ENCODE data around the gene PRAMEF11. TPM values are rescaled to one million over a fixed set of nuclear protein-coding genes. Genes with fewer than 3 reads are reported as not detected.

PRAMEF11 gene
- polyA plus RNA-seq, 1 donor: not detected

DNA sequence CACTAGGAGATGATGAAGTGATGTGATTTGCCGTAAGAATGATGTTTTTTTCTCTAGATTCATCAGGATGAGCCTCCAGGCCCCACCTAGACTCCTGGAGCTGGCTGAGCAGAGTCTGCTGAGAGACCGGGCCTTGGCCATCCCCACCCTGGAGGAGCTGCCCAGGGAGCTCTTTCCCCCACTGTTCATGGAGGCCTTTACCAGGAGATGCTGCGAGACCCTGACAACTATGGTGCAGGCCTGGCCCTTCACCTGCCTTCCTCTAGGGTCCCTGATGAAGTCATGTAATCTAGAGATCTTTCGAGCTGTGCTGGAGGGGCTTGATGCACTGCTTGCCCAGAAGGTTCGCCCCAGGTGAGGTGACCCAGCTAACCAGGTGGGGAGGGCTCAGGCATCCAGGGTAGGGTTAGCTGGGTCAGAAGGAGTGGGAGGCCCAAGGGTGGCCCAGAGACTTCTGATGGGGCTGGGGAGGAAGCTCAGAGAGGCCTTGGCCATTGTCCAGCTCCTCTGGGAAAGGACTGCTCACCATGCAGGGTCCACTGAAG is 56.3 kb downstream of the PRAMEF11 start:
- Histone ChIP-seq H3K36me3 (ENCODE audit: control insufficient read depth, insufficient read depth, low read length) (no peaks in the 10 kb centered on the region), H3K4me3 (ENCODE audit: low read length) (no peak overlapping the region), H3K4me1 (ENCODE audit: control insufficient read depth, insufficient read depth, low read length) (no peaks in the 10 kb centered on the region), H3K9me3 (ENCODE audit: control insufficient read depth, low read depth, low read length) (no peaks in the 10 kb centered on the region), H3K27me3 (ENCODE audit: control insufficient read depth, insufficient read depth, low read length) (peaks cover 4% of the 10 kb centered on the region), H3K27ac (ENCODE audit: low read length) (no peak overlapping the region)
- DNase-seq: no peak
- WGBS (ENCODE audit: insufficient coverage, low lambda C conversion rate): no CpG with 5 or more reads among the region's 5 CpGs

Other genes starting within 250 kb of the PRAMEF11 start
- gene DHRS3, start 213.2 kb downstream of the PRAMEF11 start, polyA plus RNA-seq: 42.0 TPM
- gene AADACL4, start 187.3 kb downstream of the PRAMEF11 start, polyA plus RNA-seq: not detected
- gene AADACL3, start 115.3 kb downstream of the PRAMEF11 start, polyA plus RNA-seq: not detected
- gene CFAP107, start 85.2 kb downstream of the PRAMEF11 start, polyA plus RNA-seq: 0.03 TPM
- gene PRAMEF12, start 57.7 kb downstream of the PRAMEF11 start, polyA plus RNA-seq: not detected
- not detected for gene PRAMEF1, start 40.0 kb downstream of the PRAMEF11 start, polyA plus RNA-seq
- not detected for gene HNRNPCL1, start 17.3 kb upstream of the PRAMEF11 start, polyA plus RNA-seq
- gene PRAMEF2, start 25.7 kb upstream of the PRAMEF11 start, polyA plus RNA-seq: not detected
- gene PRAMEF4, start 54.8 kb upstream of the PRAMEF11 start, polyA plus RNA-seq: not detected
- not detected for gene PRAMEF10, start 66.9 kb upstream of the PRAMEF11 start, polyA plus RNA-seq
- gene PRAMEF7, start 85.2 kb upstream of the PRAMEF11 start, polyA plus RNA-seq: not detected
- gene PRAMEF6, start 116.2 kb upstream of the PRAMEF11 start, polyA plus RNA-seq: not detected
- not detected for gene PRAMEF27, start 225.2 kb upstream of the PRAMEF11 start, polyA plus RNA-seq
- gene HNRNPCL3, start 229.4 kb upstream of the PRAMEF11 start, polyA plus RNA-seq: not detected
- gene PRAMEF25, start 239.4 kb upstream of the PRAMEF11 start, polyA plus RNA-seq: not detected